Adrenal gland (tissue), 5 donors: ENCODE results near the gene LUC7L.
"Not testable (repeated sequence)": the region's sequence is repeated elsewhere in the genome, so short reads cannot be mapped to it uniquely, and the experiment has no call there.

ENCODE experiments used
- CTCF ChIP-seq, 6 experiments: fragments of 450-650 bp in 4 of 6; fragments of 200-600 bp in 2 of 6; sonication (generic) in 1 of 6; IDR thresholded peaks; 1 replicate in 5 of 6; 2 replicates in 1 of 6; pipeline versions ENCODE4 v1.5.1 to v1.8.0; 2016 to 2021; ENCODE audit warnings: antibody characterized with exemption in 6 of 6, mild to moderate bottlenecking in 2 of 6, moderate library complexity in 1 of 6
- POLR2A ChIP-seq, 2 donors: fragments of 450-650 bp; IDR thresholded peaks; one replicate each; pipeline ENCODE4 v1.6.1; 2017; ENCODE audit warnings: antibody characterized with exemption in 2 of 2, mild to moderate bottlenecking in 2 of 2, moderate library complexity in 1 of 2
- donor health status: DM: no; HTN: no; CAD: no.

GRCh38 chr16:176006-176405, 53.2 kb downstream of the LUC7L start:
- TF ChIP-seq CTCF, POLR2A (IDR thresholded peaks at IDR 0.05): not testable (repeated sequence)
